ENCODE measurements around the gene BAZ1B. TPM values are rescaled to one million over a fixed set of nuclear protein-coding genes. Genes with fewer than 3 reads are reported as not detected.

The BAZ1B gene
- total and polyA plus RNA-seq, 2 of the 4 experiments (the other 2 are of a cell fraction) = 20.2 to 45.0 TPM

GRCh38 chr7:73521636-73522104, 423 bp downstream of the BAZ1B start:
- Histone ChIP-seq H3K18ac (ENCODE audit: low read depth, low read length) (peak overlapping the region; percentile 55; the same call in 1 of the 2 replicates), H3K4me3 (ENCODE audit: insufficient read depth, low read depth, low read length) (peak overlapping the region; percentile 60), H3K9ac (ENCODE audit: low read depth, low read length) (peak overlapping the region; percentile 99), H3K14ac (replicated peaks; ENCODE audit: low read depth, low read length) (no peak overlapping the region), H2BK5ac (ENCODE audit: low read depth, low read length, poor library complexity, severe bottlenecking) (peak overlapping the region; percentile 86), H2AK5ac (ENCODE audit: low read depth, low read length) (peak overlapping the region; percentile 8; the same call in 1 of the 2 replicates), H2BK20ac (ENCODE audit: low read depth, low read length) (no peak overlapping the region), H3K56ac (ENCODE audit: extremely low read depth, insufficient read depth, low read length) (peak overlapping the region; percentile 77), H3K36me3 (ENCODE audit: control insufficient read depth, insufficient read depth, low read length) (peaks cover 6% of the 10 kb centered on the region; the same call in 1 of the 2 replicates), H2BK15ac (ENCODE audit: low read depth, low read length) (no peak overlapping the region), H2AK9ac (replicated peaks; ENCODE audit: low read depth, low read length, poor library complexity) (peak overlapping the region; percentile 94), H3K27ac (ENCODE audit: insufficient read depth, low read length) (peak overlapping the region; percentile 98), H2AFZ (replicated peaks; ENCODE audit: low read length, poor library complexity) (peak overlapping the region; percentile 98), H3K4me2 (ENCODE audit: low read depth, low read length) (no peak overlapping the region), H3K23ac (ENCODE audit: low read depth, low read length) (no peak overlapping the region), H4K20me1 (ENCODE audit: insufficient read depth, low read length) (peaks cover 42% of the 10 kb centered on the region), H3K4me1 (ENCODE audit: control insufficient read depth, insufficient read depth, low read length) (peaks cover 6% of the 10 kb centered on the region), H3K9me1 (ENCODE audit: insufficient read depth, low read length) (peaks cover 5% of the 10 kb centered on the region), H3K9me3 (ENCODE audit: control insufficient read depth, insufficient read depth, low read length) (no peaks in the 10 kb centered on the region), H3K79me1 (ENCODE audit: low read depth in 1 of 2, low read length in 2 of 2) (peaks cover 0 to 22% of the 10 kb centered on the region in 2 experiments; a peak in 2 of 4 replicates), H3K4ac (ENCODE audit: low read depth, low read length) (peak overlapping the region; percentile 79), H3K27me3 (ENCODE audit: control insufficient read depth, insufficient read depth, low read length) (no peaks in the 10 kb centered on the region), H4K91ac (ENCODE audit: insufficient read depth, low read depth, low read length) (peak overlapping the region; percentile 72; the same call in 1 of the 2 replicates), H4K5ac (ENCODE audit: low read depth, low read length) (peak overlapping the region; percentile 77), H4K8ac (ENCODE audit: low read depth in 2 of 2, low read length in 2 of 2) (peak overlapping the region; percentile 20 to 61; a peak in 3 of 4 replicates), H2BK120ac (ENCODE audit: low read depth, low read length) (no peak overlapping the region)
- CTCF ChIA-PET = interaction anchor here (0.7 kb wide), 1 partner anchor 195 kb away, joined by 3 read pairs; no protein-coding TSS in a partner anchor
- dilution Hi-C loops (cut with HindIII; ENCODE audit: low sequenced_read_pairs, unreplicated experiment) (no loop called here), intact Hi-C loops (cut with micrococcal nuclease) (loop anchor here (2.0 to 5.0 kb wide), 2 partner anchors 35 to 146 kb away; partner anchors contain the start of genes BCL7B and VPS37D), in situ Hi-C loops (cut with MboI; ENCODE audit: low sequenced_read_pairs) (no loop called here)
- POLR2A ChIA-PET (ENCODE audit: unreplicated experiment) = no interaction called here
- TF ChIP-seq POLR2A (IDR thresholded peaks at IDR 0.05; ENCODE audit: low read depth, low read length) (peak; percentile 37; the same call in 1 of the 2 replicates), FOS (IDR thresholded peaks at IDR 0.05; ENCODE audit: low read depth, low read length) (no peak)
- ATAC-seq (ENCODE audit: low read depth) (peak; percentile 70), DNase-seq (peak; percentile 20)
- no TSS peak for BruUV-seq (replicated peaks)
- WGBS, 2 experiments (ENCODE audit: extremely low coverage in 2 of 2, insufficient read length in 1 of 2) = 3% methylated on average over 13 of the region's 62 CpGs; no CpG with 5 or more reads in 1 of the 2 experiments
